ENCODE results near the gene CCL27.

CCL27 gene

GRCh38 chr9:34671307-34671706, 8.8 kb upstream of the CCL27 start:
- no peak for DNase-seq (ENCODE audit: low read depth)
- no peak overlapping the region for H3K4me3 ChIP-seq (ENCODE audit: control insufficient read depth, low read depth, low read length)
- TF ChIP-seq, protein P1, sequence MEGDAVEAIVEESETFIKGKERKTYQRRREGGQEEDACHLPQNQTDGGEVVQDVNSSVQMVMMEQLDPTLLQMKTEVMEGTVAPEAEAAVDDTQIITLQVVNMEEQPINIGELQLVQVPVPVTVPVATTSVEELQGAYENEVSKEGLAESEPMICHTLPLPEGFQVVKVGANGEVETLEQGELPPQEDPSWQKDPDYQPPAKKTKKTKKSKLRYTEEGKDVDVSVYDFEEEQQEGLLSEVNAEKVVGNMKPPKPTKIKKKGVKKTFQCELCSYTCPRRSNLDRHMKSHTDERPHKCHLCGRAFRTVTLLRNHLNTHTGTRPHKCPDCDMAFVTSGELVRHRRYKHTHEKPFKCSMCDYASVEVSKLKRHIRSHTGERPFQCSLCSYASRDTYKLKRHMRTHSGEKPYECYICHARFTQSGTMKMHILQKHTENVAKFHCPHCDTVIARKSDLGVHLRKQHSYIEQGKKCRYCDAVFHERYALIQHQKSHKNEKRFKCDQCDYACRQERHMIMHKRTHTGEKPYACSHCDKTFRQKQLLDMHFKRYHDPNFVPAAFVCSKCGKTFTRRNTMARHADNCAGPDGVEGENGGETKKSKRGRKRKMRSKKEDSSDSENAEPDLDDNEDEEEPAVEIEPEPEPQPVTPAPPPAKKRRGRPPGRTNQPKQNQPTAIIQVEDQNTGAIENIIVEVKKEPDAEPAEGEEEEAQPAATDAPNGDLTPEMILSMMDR (conservative IDR thresholded peaks at IDR 0.05; ENCODE audit: control insufficient read depth, insufficient read depth, low read depth, low read length): no peak

GRCh38 chr9:34669809-34670562, 7.5 kb upstream of the CCL27 start:
- no peak overlapping the region for H3K4me3 ChIP-seq (ENCODE audit: control insufficient read depth, low read depth, low read length)
- no peak for DNase-seq (ENCODE audit: low read depth)
- TF ChIP-seq, protein P1 (conservative IDR thresholded peaks at IDR 0.05; ENCODE audit: control insufficient read depth, insufficient read depth, low read depth, low read length): no peak

DNA sequence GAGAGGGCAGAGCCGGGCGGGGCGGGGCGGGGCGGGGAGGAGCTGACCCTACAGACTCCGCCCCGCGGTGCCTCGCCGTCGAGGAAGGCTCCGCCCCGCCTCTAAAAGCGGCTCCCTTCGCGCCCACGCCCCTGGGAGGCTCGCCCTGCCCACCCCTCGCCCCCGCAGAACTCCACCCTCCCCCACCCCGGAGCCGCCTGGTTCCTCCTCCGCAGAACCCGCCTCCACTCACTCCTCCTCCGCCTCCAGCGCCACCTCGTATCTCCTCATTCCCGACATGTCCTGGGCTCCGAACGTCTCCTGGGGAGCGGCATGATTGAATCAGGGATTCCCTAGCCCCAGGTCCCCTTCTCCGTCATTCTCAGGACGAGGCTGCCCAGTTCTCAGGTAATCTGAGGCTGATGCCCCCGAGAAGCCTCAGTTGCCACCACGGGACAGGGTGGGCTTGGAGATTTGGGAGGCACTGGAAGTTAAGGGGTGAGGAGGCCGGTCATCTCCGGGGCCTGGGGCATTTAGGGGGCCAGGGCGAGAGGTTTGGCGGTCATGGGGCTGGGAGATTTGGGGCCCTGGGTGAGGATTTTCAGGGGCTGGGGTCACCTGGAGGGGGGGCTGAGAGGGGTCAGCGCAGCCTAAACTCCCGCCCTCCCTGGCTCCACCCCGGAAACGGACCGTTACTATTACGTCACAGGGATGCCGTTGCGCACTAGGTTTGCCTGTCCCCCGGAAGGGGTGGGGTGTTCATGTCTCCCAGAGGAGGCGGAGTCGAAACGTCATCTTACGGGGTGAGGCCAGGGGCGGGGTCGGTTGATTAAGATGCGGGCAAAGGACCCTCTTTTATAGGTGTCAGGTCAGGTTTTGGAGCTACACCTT, 3.2 kb upstream of the CCL27 start:
- peak; percentile 95 for DNase-seq (ENCODE audit: low read depth)
- H3K4me3 ChIP-seq (ENCODE audit: control insufficient read depth, low read depth, low read length): peak overlapping the region; percentile 90
- TF ChIP-seq, protein P1 (conservative IDR thresholded peaks at IDR 0.05; ENCODE audit: control insufficient read depth, insufficient read depth, low read depth, low read length): no peak

- H3K4me3 ChIP-seq (ENCODE audit: control insufficient read depth, low read depth, low read length): peak overlapping the region; percentile 64
- TF ChIP-seq, protein P1 (conservative IDR thresholded peaks at IDR 0.05; ENCODE audit: control insufficient read depth, insufficient read depth, low read depth, low read length): no peak
- no peak for DNase-seq (ENCODE audit: low read depth)
Observed at GRCh38 chr9:34665067-34665380, 2.6 kb upstream of the CCL27 start.

GRCh38 chr9:34664281-34665066, 2.0 kb upstream of the CCL27 start:
- peak overlapping the region; percentile 64 for H3K4me3 ChIP-seq (ENCODE audit: control insufficient read depth, low read depth, low read length)
- TF ChIP-seq, protein P1 (conservative IDR thresholded peaks at IDR 0.05; ENCODE audit: control insufficient read depth, insufficient read depth, low read depth, low read length): peak; percentile 97
- DNase-seq (ENCODE audit: low read depth): peak; percentile 81

DNA sequence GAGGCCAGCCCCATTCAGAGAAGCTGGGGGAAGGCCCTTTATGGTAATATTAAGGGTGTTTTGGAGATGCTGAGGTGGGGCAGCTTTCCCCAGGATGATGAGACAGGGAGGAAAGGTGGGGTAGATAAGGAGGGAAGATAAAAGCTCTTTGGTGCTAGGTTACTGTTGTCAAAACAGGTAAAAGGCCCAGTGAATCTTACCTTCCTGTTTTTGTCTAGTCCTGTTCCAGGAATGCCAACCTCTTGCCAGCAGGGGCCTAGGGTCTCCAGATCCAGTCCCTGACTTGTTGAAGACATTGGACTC, 797 bp upstream of the CCL27 start:
- TF ChIP-seq, protein P1 (conservative IDR thresholded peaks at IDR 0.05; ENCODE audit: control insufficient read depth, insufficient read depth, low read depth, low read length): no peak

More for the DNA sequence above, 797 bp upstream of the CCL27 start:
- no peak for DNase-seq (ENCODE audit: low read depth)
- H3K4me3 ChIP-seq (ENCODE audit: control insufficient read depth, low read depth, low read length): no peak overlapping the region
